ENCODE results near the gene HMOX1. TPM values are rescaled to one million over a fixed set of nuclear protein-coding genes. Genes with fewer than 3 reads are reported as not detected.

The HMOX1 gene
- total and polyA plus RNA-seq, 2 of the 8 experiments (the other 6 are each of a cell fraction or from before 2014, with no cell fraction given): 25.0 to 41.6 TPM

DNA sequence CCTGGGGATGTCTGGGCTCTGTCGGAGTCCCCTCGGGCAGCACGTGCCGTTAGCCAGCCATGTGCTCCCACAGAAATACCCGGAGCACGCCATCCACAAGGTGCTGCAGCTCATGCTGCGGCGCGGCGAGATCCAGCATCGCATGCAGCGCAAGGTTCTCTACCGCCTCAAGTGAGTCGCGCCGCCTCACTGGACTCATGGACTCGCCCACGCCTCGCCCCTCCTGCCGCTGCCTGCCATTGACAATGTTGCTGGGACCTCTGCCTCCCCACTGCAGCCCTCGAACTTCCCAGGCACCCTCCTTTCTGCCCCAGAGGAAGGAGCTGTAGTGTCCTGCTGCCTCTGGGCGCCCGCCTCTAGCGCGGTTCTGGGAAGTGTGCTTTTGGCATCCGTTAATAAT, 43.2 kb downstream of the HMOX1 start:
- 91% methylated on average over 22 of the region's 26 CpGs; no CpG with 5 or more reads in 1 of the 2 experiments for WGBS, 2 experiments (ENCODE audit: extremely low coverage in 1 of 2, insufficient coverage in 1 of 2, insufficient read length in 1 of 2, insufficient replicate concordance in 2 of 2, low coverage in 1 of 2, low lambda C conversion rate in 2 of 2, missing lambda C conversion rate in 1 of 2)
- Histone ChIP-seq H2BK120ac (replicated peaks; ENCODE audit: low read depth, low read length) (no peak overlapping the region), H3K4ac (replicated peaks; ENCODE audit: insufficient read length, low read depth, low read length) (no peak overlapping the region), H3K23me2 (ENCODE audit: low read depth, low read length) (no peaks in the 10 kb centered on the region), H3K18ac (ENCODE audit: extremely low read depth, low read length) (no peak overlapping the region), H3K27me3 (replicated peaks in 1 of 4; ENCODE audit: control insufficient read depth in 3 of 4, extremely low read depth in 1 of 4, insufficient read depth in 3 of 4, low read length in 3 of 4) (no peaks in the 10 kb centered on the region), H3K9me3 (ENCODE audit: insufficient read depth in 2 of 2, low read depth in 1 of 2, low read length in 1 of 2) (no peaks in the 10 kb centered on the region), H2AFZ (ENCODE audit: low read length) (no peak overlapping the region), H2BK5ac (ENCODE audit: low read depth, low read length) (no peak overlapping the region), H3K27ac (ENCODE audit: low read depth, low read length) (no peak overlapping the region), H2BK15ac (ENCODE audit: low read length) (no peak overlapping the region), H4K20me1 (replicated peaks in 1 of 2; ENCODE audit: control insufficient read depth in 1 of 2, insufficient read depth in 2 of 2, low read length in 2 of 2) (peaks cover 20 to 23% of the 10 kb centered on the region in 2 experiments), H4K5ac (ENCODE audit: insufficient read length, low read depth, low read length) (no peak overlapping the region), H3K23ac (ENCODE audit: insufficient read length) (no peak overlapping the region), H3K4me2 (ENCODE audit: insufficient read depth in 1 of 2, low read depth in 2 of 2, low read length in 2 of 2) (no peak overlapping the region), H2BK20ac (ENCODE audit: low read length) (no peak overlapping the region), H3K4me1 (replicated peaks in 1 of 4; ENCODE audit: control insufficient read depth in 3 of 4, insufficient read depth in 4 of 4, low read length in 3 of 4) (peaks cover 3 to 13% (median 7%) of the 10 kb centered on the region in 4 experiments; a peak in 6 of 7 replicates), H4K8ac (ENCODE audit: extremely low read depth, insufficient read depth, low read length) (no peak overlapping the region), H3K56ac (replicated peaks; ENCODE audit: insufficient read length, low read depth, low read length) (no peak overlapping the region), H3K14ac (ENCODE audit: insufficient read length) (no peak overlapping the region), H3K4me3 (ENCODE audit: extremely low read depth in 1 of 4, insufficient read depth in 2 of 4, low read depth in 3 of 4, low read length in 4 of 4) (no peak overlapping the region), H3K36me3 (ENCODE audit: control insufficient read depth in 2 of 4, insufficient read depth in 4 of 4, low read length in 3 of 4) (peaks cover 47 to 73% (median 67%) of the 10 kb centered on the region in 4 experiments), H3K9ac (replicated peaks in 1 of 4; ENCODE audit: extremely low read depth in 1 of 4, low read depth in 3 of 4, low read length in 3 of 4) (no peak overlapping the region), H3K79me2 (ENCODE audit: control insufficient read depth in 1 of 2, insufficient read depth in 2 of 2, low read length in 2 of 2) (peaks cover 0 to 9% of the 10 kb centered on the region in 2 experiments; a peak in 1 of 4 replicates), H3K79me1 (ENCODE audit: low read depth, low read length) (no peaks in the 10 kb centered on the region; the same call in 1 of the 2 replicates), H4K91ac (replicated peaks; ENCODE audit: insufficient read length, low read length) (no peak overlapping the region), H2BK12ac (ENCODE audit: low read depth, low read length) (no peak overlapping the region), H2AK5ac (ENCODE audit: low read depth, low read length) (no peak overlapping the region)
- DNase-seq (ENCODE audit: low read depth in 1 of 2, low spot score in 2 of 2) (no peak), FAIRE-seq (no peak)
- CTCF ChIA-PET (ENCODE audit: partially characterized antibody): interaction anchor here (0.6 to 11.3 kb wide), 3 partner anchors 15 to 118 kb away, joined by 3 to 122 read pairs (median 3); no protein-coding TSS in a partner anchor
- POLR2A ChIA-PET (ENCODE audit: partially characterized antibody): interaction anchor here (1.2 to 57.4 kb wide), 3 partner anchors 9 to 28 kb away, joined by 3 to 1995 read pairs (median 1995); partner anchors contain the start of genes HMOX1 and MCM5
- TF ChIP-seq, protein P1, sequence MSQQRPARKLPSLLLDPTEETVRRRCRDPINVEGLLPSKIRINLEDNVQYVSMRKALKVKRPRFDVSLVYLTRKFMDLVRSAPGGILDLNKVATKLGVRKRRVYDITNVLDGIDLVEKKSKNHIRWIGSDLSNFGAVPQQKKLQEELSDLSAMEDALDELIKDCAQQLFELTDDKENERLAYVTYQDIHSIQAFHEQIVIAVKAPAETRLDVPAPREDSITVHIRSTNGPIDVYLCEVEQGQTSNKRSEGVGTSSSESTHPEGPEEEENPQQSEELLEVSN (IDR thresholded peaks at IDR 0.05): no peak
- TF ChIP-seq TEAD4 (IDR thresholded peaks at IDR 0.05; ENCODE audit: low read depth, low read length): no peak
- TF ChIP-seq SIRT6 (IDR thresholded peaks at IDR 0.05; ENCODE audit: low read length): no peak
- no peak for TF ChIP-seq TAF7 (optimal IDR thresholded peaks at IDR 0.05; ENCODE audit: borderline replicate concordance, low read depth, low read length)
- no peak for TF ChIP-seq SAP30 (IDR thresholded peaks at IDR 0.05; ENCODE audit: insufficient read depth, insufficient replicate concordance, low read length)
- TF ChIP-seq SRF (IDR thresholded peaks at IDR 0.05; ENCODE audit: low read depth, low read length): no peak
- no peak for TF ChIP-seq ASH2L (IDR thresholded peaks at IDR 0.05; ENCODE audit: low read length)
- TF ChIP-seq, protein P2, sequence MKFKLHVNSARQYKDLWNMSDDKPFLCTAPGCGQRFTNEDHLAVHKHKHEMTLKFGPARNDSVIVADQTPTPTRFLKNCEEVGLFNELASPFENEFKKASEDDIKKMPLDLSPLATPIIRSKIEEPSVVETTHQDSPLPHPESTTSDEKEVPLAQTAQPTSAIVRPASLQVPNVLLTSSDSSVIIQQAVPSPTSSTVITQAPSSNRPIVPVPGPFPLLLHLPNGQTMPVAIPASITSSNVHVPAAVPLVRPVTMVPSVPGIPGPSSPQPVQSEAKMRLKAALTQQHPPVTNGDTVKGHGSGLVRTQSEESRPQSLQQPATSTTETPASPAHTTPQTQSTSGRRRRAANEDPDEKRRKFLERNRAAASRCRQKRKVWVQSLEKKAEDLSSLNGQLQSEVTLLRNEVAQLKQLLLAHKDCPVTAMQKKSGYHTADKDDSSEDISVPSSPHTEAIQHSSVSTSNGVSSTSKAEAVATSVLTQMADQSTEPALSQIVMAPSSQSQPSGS (IDR thresholded peaks at IDR 0.05; ENCODE audit: low read length): no peak
- TF ChIP-seq SIX5 (IDR thresholded peaks at IDR 0.05; ENCODE audit: low read depth, low read length): no peak
- TF ChIP-seq HDAC2 (IDR thresholded peaks at IDR 0.05; ENCODE audit: borderline replicate concordance in 1 of 2, low read depth in 2 of 2, low read length in 2 of 2): no peak
- TF ChIP-seq SUZ12 (IDR thresholded peaks at IDR 0.05; ENCODE audit: low read length): no peak
